ENCODE results near the gene FBL. TPM values are rescaled to one million over a fixed set of nuclear protein-coding genes. Genes with fewer than 3 reads are reported as not detected.

FBL gene
- total RNA-seq, 1 experiment from 2014 or later, result 437 TPM

DNA sequence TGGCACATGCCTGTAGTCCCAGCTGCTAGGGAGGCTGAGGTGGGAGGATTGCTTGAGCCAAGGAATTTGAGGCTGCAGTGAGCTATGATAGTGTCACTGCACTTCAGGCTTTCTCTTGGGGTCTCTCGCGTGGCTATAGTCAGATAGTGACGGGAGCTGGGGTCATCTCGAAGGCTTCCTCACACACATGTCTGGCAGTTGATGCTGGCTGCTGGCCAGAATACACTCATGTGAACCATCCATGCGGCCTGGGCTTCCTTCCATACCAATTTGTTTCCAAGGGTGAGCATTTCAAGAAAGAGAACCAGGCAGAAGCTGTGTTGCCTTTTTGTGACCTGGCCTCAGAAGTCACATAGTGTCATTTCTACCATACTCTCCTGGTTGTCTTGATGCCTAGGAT lies 41.1 kb downstream of the FBL start:
- intact Hi-C loops (cut with micrococcal nuclease; ENCODE audit: unreplicated experiment), result no loop called here
- ChIA-PET CTCF (interaction anchor here (0.7 kb wide), 1 partner anchor 14 kb away, joined by 5 read pairs; no protein-coding TSS in a partner anchor), POLR2A (ENCODE audit: unreplicated experiment) (no interaction called here)
- Histone ChIP-seq H3K9me2 (ENCODE audit: insufficient read depth) (no peaks in the 10 kb centered on the region), H3K4me2 (no peak overlapping the region), H3F3A (ENCODE audit: insufficient read depth, low read depth) (no peaks in the 10 kb centered on the region), H3K9me3 (ENCODE audit: insufficient read depth, low read depth) (no peaks in the 10 kb centered on the region), H3K27me3 (ENCODE audit: insufficient read depth, low read depth) (peaks cover 6% of the 10 kb centered on the region; the same call in 1 of the 2 replicates), H3K36me3 (ENCODE audit: low read depth) (no peaks in the 10 kb centered on the region), H3K4me1 (replicated peaks; ENCODE audit: insufficient read depth) (0 out of 2 replicates have a peak, but pooled peaks cover 7% of the 10 kb centered on the region), H3K79me2 (ENCODE audit: low read depth) (no peaks in the 10 kb centered on the region), H4K20me1 (ENCODE audit: insufficient read depth) (no peaks in the 10 kb centered on the region), H3K4me3 (no peak overlapping the region), H3K27ac (no peak overlapping the region), H2AFZ (no peak overlapping the region)
- BruUV-seq (replicated peaks), result no TSS peak
- TF ChIP-seq, protein P1, sequence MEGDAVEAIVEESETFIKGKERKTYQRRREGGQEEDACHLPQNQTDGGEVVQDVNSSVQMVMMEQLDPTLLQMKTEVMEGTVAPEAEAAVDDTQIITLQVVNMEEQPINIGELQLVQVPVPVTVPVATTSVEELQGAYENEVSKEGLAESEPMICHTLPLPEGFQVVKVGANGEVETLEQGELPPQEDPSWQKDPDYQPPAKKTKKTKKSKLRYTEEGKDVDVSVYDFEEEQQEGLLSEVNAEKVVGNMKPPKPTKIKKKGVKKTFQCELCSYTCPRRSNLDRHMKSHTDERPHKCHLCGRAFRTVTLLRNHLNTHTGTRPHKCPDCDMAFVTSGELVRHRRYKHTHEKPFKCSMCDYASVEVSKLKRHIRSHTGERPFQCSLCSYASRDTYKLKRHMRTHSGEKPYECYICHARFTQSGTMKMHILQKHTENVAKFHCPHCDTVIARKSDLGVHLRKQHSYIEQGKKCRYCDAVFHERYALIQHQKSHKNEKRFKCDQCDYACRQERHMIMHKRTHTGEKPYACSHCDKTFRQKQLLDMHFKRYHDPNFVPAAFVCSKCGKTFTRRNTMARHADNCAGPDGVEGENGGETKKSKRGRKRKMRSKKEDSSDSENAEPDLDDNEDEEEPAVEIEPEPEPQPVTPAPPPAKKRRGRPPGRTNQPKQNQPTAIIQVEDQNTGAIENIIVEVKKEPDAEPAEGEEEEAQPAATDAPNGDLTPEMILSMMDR (conservative IDR thresholded peaks at IDR 0.05), result no peak
- TF ChIP-seq EZH2 (IDR thresholded peaks at IDR 0.05; ENCODE audit: low read depth), result no peak
- no peak for DNase-seq

DNA sequence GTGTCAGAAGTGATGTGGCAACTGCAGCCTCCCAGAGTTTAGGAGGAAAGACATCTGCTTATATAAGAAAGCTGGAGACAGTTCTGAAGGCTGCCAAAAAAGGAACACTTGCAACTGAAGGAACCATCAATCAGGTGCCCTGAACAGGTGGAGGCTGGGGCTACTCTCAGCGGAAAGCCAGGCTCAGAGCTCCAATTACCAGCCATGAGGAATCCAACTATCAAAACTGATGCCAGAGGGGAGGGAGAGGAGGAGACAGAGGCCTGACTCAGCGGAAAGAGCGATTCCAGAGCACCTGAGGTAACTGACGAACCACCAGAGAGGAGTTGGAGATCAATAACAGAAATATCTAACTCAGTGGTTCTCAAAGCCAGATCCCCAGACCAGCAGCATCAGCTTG lies 43.2 kb downstream of the FBL start:
- intact Hi-C loops (cut with micrococcal nuclease; ENCODE audit: unreplicated experiment), result no loop called here
- ChIA-PET CTCF (no interaction called here), POLR2A (ENCODE audit: unreplicated experiment) (no interaction called here)
- Histone ChIP-seq H3F3A (ENCODE audit: insufficient read depth, low read depth) (0 out of 2 replicates have a peak, but pooled peaks cover 4% of the 10 kb centered on the region), H3K79me2 (ENCODE audit: low read depth) (no peaks in the 10 kb centered on the region), H3K4me3 (no peak overlapping the region), H3K9me3 (ENCODE audit: insufficient read depth, low read depth) (no peaks in the 10 kb centered on the region), H3K27ac (no peak overlapping the region), H3K36me3 (ENCODE audit: low read depth) (no peaks in the 10 kb centered on the region), H4K20me1 (ENCODE audit: insufficient read depth) (no peaks in the 10 kb centered on the region), H2AFZ (no peak overlapping the region), H3K4me1 (replicated peaks; ENCODE audit: insufficient read depth) (0 out of 2 replicates have a peak, but pooled peaks cover 7% of the 10 kb centered on the region), H3K4me2 (no peak overlapping the region), H3K27me3 (ENCODE audit: insufficient read depth, low read depth) (peaks cover 3% of the 10 kb centered on the region; the same call in 1 of the 2 replicates), H3K9me2 (ENCODE audit: insufficient read depth) (no peaks in the 10 kb centered on the region)
- TF ChIP-seq, protein P1 (conservative IDR thresholded peaks at IDR 0.05), result no peak
- TF ChIP-seq EZH2 (IDR thresholded peaks at IDR 0.05; ENCODE audit: low read depth), result no peak
- DNase-seq, result no peak
- no TSS peak for BruUV-seq (replicated peaks)

DNA sequence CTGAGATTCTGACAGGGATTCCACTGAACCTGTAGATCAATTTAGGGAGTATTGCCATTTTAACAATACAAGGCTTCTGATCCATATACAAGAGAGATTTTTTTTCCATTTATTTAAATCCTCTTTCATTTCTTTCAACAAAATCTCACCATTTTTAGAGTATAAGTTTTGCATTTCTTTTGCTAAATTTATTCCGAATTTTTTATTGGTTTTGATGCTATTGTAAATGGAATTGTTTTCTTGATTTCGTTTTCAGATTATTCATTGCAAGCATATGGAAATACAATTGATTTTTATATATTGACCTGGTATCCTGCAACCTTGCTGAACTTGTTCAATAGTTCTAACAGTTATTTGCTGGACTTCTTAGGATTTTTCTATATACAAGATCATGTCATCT lies 49.1 kb downstream of the FBL start:
- POLR2A ChIA-PET (ENCODE audit: unreplicated experiment), result no interaction called here

More for the DNA sequence above, 49.1 kb downstream of the FBL start:
- no peaks in the 10 kb centered on the region for H3K9me2 ChIP-seq (ENCODE audit: insufficient read depth)
- 0 out of 2 replicates have a peak, but pooled peaks cover 4% of the 10 kb centered on the region for H3F3A ChIP-seq (ENCODE audit: insufficient read depth, low read depth)
- peaks cover 9% of the 10 kb centered on the region; the same call in 1 of the 2 replicates for H3K27me3 ChIP-seq (ENCODE audit: insufficient read depth, low read depth)
- no peaks in the 10 kb centered on the region for H3K9me3 ChIP-seq (ENCODE audit: insufficient read depth, low read depth)
- BruUV-seq (replicated peaks), result no TSS peak
- H4K20me1 ChIP-seq (ENCODE audit: insufficient read depth), result no peaks in the 10 kb centered on the region
- no peaks in the 10 kb centered on the region for H3K36me3 ChIP-seq (ENCODE audit: low read depth)
- no peaks in the 10 kb centered on the region for H3K79me2 ChIP-seq (ENCODE audit: low read depth)
- H2AFZ ChIP-seq, result no peak overlapping the region
- CTCF ChIA-PET, result no interaction called here
- no peaks in the 10 kb centered on the region for H3K4me1 ChIP-seq (replicated peaks; ENCODE audit: insufficient read depth)
- intact Hi-C loops (cut with micrococcal nuclease; ENCODE audit: unreplicated experiment), result loop anchor here (10.0 kb wide), 1 partner anchor 348 kb away; no protein-coding TSS in a partner anchor
- H3K27ac ChIP-seq, result no peak overlapping the region
- no peak overlapping the region for H3K4me3 ChIP-seq
- TF ChIP-seq, protein P1 (conservative IDR thresholded peaks at IDR 0.05), result no peak
- no peak for TF ChIP-seq EZH2 (IDR thresholded peaks at IDR 0.05; ENCODE audit: low read depth)
- DNase-seq, result no peak
- H3K4me2 ChIP-seq, result no peak overlapping the region

Data from PC-9 (cell line).